ENCODE measurements around the gene ARHGEF16.

The ARHGEF16 gene

DNA sequence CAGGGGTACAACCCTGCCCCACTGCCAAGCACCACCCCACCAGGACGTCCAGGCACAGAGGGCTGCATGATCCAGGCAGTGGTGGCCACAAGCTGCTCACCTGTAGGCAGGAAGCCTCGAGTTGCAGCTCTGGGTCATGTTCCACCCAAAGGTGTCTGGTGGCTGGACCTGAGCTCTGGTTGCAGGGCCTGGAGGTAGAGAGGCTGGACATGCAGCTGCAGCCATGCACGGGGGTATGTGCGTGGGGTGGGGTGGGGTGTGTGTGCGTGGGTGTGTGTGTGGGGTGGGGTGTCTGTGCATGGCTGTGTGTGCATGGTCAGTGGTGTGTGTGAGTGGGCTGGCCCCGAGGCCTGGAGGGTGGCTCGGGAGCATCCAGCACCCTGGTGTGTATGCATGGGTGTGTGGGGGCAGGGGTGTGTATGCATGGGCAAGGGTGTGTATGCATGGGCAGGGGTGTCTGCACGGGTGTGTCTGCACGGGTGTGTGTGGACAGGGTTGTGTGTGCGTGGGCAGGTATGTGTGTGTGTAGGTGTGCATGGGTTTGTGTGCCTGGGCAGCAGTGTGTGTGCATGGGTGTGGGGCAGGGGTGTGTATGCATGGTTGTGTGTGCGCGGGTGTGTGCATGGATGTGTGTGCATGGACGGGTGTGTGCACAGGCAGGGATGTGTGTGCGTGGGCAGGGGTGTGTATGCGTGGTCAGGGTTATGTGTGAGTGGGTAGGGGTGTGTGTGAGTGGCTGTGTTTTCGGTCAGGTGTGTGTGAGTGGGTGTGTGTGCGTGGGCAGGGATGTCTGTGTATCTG, 15.6 kb downstream of the ARHGEF16 start:
- no peaks in the 10 kb centered on the region for H4K20me1 ChIP-seq (ENCODE audit: insufficient read depth)
- H3K4me2 ChIP-seq, result no peak overlapping the region
- peaks cover 64% of the 10 kb centered on the region for H3K27me3 ChIP-seq (ENCODE audit: insufficient read depth, low read depth)
- H3K27ac ChIP-seq, result no peak overlapping the region
- no peaks in the 10 kb centered on the region for H3K36me3 ChIP-seq (ENCODE audit: insufficient read depth)
- no peaks in the 10 kb centered on the region for H3K79me2 ChIP-seq (ENCODE audit: insufficient read depth, low read depth)
- H3K4me1 ChIP-seq (ENCODE audit: low read depth, poor library complexity, severe bottlenecking), result no peaks in the 10 kb centered on the region
- TF ChIP-seq, protein P1, sequence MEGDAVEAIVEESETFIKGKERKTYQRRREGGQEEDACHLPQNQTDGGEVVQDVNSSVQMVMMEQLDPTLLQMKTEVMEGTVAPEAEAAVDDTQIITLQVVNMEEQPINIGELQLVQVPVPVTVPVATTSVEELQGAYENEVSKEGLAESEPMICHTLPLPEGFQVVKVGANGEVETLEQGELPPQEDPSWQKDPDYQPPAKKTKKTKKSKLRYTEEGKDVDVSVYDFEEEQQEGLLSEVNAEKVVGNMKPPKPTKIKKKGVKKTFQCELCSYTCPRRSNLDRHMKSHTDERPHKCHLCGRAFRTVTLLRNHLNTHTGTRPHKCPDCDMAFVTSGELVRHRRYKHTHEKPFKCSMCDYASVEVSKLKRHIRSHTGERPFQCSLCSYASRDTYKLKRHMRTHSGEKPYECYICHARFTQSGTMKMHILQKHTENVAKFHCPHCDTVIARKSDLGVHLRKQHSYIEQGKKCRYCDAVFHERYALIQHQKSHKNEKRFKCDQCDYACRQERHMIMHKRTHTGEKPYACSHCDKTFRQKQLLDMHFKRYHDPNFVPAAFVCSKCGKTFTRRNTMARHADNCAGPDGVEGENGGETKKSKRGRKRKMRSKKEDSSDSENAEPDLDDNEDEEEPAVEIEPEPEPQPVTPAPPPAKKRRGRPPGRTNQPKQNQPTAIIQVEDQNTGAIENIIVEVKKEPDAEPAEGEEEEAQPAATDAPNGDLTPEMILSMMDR (conservative IDR thresholded peaks at IDR 0.05; ENCODE audit: low read depth, low read length), result no peak
- H3K9ac ChIP-seq, result no peak overlapping the region
- H2AFZ ChIP-seq (ENCODE audit: low read depth), result no peak overlapping the region
- no peak overlapping the region for H3K4me3 ChIP-seq (IDR thresholded peaks at IDR 0.05; ENCODE audit: insufficient read depth, low read depth, low read length)

DNA sequence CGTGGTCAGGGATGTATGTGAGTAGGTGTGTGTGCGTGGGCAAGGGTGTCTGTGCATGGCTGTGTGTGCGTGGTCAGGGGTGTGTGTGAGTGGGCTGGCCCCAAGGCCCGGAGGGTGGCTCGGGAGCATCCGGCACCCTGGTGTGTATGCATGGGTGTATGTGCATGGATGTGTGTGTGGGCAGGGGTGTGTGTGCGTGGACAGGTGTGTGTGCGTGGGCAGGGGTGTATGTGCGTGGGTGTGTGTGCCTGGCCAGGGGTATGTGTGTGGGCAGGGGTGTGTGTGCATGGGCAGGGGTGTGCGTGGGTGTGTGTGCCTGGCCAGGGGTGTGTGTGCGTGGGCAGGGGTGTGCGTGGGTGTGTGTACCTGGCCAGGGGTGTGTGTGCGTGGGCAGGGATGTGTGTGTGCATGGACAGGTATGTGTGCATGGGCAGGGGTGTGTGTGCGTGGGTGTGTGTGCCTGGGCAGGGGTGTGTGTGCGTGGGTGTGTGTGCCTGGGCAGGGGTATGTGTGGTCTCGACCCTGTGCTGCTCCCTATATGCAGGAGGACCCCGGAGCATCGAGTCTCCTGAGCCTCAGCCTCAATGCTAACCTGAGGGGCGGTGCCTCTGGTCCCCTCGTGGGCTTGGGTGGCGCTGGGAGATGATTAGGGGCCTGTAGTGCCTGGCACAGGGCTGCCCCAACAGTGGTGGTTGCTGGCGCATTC, 16.3 kb downstream of the ARHGEF16 start:
- no peak overlapping the region for H3K27ac ChIP-seq
- H3K4me2 ChIP-seq, result no peak overlapping the region
- H3K79me2 ChIP-seq (ENCODE audit: insufficient read depth, low read depth), result no peaks in the 10 kb centered on the region
- H3K36me3 ChIP-seq (ENCODE audit: insufficient read depth), result no peaks in the 10 kb centered on the region
- no peak overlapping the region for H2AFZ ChIP-seq (ENCODE audit: low read depth)
- H3K4me1 ChIP-seq (ENCODE audit: low read depth, poor library complexity, severe bottlenecking), result no peaks in the 10 kb centered on the region
- no peak overlapping the region for H3K9ac ChIP-seq
- TF ChIP-seq, protein P1 (conservative IDR thresholded peaks at IDR 0.05; ENCODE audit: low read depth, low read length), result no peak
- no peak overlapping the region for H3K4me3 ChIP-seq (IDR thresholded peaks at IDR 0.05; ENCODE audit: insufficient read depth, low read depth, low read length)
- no peaks in the 10 kb centered on the region for H4K20me1 ChIP-seq (ENCODE audit: insufficient read depth)
- H3K27me3 ChIP-seq (ENCODE audit: insufficient read depth, low read depth), result peaks cover 56% of the 10 kb centered on the region

DNA sequence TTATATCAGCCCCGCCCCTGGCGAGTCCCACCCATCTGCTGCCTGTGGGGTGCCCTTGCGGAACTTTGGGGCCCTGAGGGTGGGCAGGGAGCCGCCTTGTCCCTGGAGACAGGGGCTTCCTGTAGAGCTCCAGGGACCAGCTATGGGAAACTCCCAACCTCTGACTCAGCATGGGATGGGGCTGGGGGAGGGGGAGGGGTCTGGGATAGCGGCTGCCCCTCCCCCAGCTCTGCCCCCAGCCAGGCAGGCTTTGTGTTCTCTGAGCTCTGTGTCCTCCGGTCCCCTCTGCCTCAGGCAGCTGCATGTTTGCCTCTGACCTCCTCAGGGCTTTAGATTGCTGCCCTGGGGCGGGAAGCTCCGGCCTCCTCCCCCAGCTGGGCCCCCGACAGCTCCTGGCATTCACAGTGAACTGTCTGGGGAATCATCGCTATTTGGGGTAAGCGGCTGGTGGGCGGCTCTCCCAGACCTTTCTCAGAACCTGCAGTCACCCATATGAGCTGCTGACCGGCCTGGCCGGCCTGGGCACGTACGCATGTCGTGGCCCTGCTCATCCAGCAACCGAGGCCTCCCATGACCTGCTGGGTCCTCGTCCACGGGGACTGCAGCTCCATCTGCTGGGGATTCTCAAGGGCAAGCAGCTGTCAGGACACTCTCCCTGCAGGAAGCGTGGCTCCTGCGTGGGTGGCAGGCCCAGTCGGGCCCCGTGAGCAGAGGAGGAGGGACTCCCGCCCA, 17.1 kb downstream of the ARHGEF16 start:
- Histone ChIP-seq H3K79me2 (ENCODE audit: insufficient read depth, low read depth) (no peaks in the 10 kb centered on the region), H3K9ac (no peak overlapping the region), H2AFZ (ENCODE audit: low read depth) (no peak overlapping the region), H3K4me2 (no peak overlapping the region), H3K27ac (no peak overlapping the region), H3K4me3 (IDR thresholded peaks at IDR 0.05; ENCODE audit: insufficient read depth, low read depth, low read length) (no peak overlapping the region), H3K36me3 (ENCODE audit: insufficient read depth) (no peaks in the 10 kb centered on the region), H4K20me1 (ENCODE audit: insufficient read depth) (no peaks in the 10 kb centered on the region), H3K27me3 (ENCODE audit: insufficient read depth, low read depth) (peaks cover 49% of the 10 kb centered on the region), H3K4me1 (ENCODE audit: low read depth, poor library complexity, severe bottlenecking) (no peaks in the 10 kb centered on the region)
- TF ChIP-seq, protein P1 (conservative IDR thresholded peaks at IDR 0.05; ENCODE audit: low read depth, low read length), result no peak

DNA sequence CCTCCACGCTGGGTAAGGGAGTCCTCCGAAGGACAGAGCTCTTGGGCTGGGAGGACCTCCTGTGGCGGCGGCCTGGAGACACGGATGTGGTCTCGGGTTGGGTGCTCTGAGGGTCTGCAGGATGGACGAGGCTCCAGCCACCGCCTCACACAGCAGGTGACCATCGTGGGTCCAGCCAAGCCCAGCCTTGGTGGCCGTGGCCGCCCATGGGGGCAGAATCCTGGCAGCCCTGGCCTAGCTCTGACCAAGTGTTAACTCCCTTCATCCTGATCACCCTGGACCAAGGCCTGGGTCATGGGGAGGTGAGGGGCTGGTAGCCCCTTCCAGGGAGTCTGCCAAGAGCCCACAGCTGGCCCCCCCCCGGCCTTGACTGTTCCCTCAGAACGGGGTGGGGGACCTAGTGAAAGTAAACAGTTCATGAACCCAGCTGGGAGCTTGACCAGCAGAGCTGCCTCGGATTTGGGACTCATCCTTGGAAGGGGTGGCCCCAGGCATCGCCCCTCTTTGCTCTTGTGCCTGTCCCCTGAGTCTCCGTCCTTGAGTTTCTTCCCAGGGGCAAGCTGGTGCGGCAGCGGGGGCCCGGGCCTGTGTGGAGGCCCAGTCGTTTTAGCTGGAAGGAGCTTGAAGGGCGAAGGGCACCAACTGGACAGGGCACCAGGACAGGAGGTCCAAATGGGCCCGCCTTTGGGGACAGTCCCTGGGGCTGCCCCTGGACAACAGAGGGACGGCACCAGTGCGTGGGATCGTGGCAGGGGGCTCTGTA, 17.8 kb downstream of the ARHGEF16 start:
- Histone ChIP-seq H3K27me3 (ENCODE audit: insufficient read depth, low read depth) (peaks cover 43% of the 10 kb centered on the region), H2AFZ (ENCODE audit: low read depth) (no peak overlapping the region), H3K4me3 (IDR thresholded peaks at IDR 0.05; ENCODE audit: insufficient read depth, low read depth, low read length) (no peak overlapping the region), H3K4me1 (ENCODE audit: low read depth, poor library complexity, severe bottlenecking) (no peaks in the 10 kb centered on the region), H3K79me2 (ENCODE audit: insufficient read depth, low read depth) (no peaks in the 10 kb centered on the region), H3K4me2 (no peak overlapping the region), H3K9ac (no peak overlapping the region), H3K27ac (no peak overlapping the region), H4K20me1 (ENCODE audit: insufficient read depth) (no peaks in the 10 kb centered on the region), H3K36me3 (ENCODE audit: insufficient read depth) (no peaks in the 10 kb centered on the region)
- TF ChIP-seq, protein P1 (conservative IDR thresholded peaks at IDR 0.05; ENCODE audit: low read depth, low read length), result no peak
